Measurements from ENCODE around the gene SDR9C7.

GRCh38 chr12:56878010-56878339 is 56.2 kb downstream of the SDR9C7 start:
- TF ChIP-seq CTCF (IDR thresholded peaks at IDR 0.05) (no peak), POLR2A (IDR thresholded peaks at IDR 0.05) (no peak)
